ENCODE measurements around the gene B4GALT5. TPM values are rescaled to one million over a fixed set of nuclear protein-coding genes. Genes with fewer than 3 reads are reported as not detected.

Gene B4GALT5
- total RNA-seq, 1 experiment from 2014 or later, result 65.0 TPM

GRCh38 chr20:49599746-49600113, 113.9 kb downstream of the B4GALT5 start:
- no TSS peak for BruUV-seq (replicated peaks)
- POLR2A ChIA-PET, result interaction anchor here (0.7 to 1.2 kb wide), 3 partner anchors 16 to 317 kb away, joined by 3 to 17 read pairs (median 4); no protein-coding TSS in a partner anchor
- CTCF ChIA-PET, result interaction anchor here (0.7 to 1.3 kb wide), 10 partner anchors 9 to 289 kb away, joined by 3 to 41 read pairs (median 5); no protein-coding TSS in a partner anchor
- peaks cover 36% of the 10 kb centered on the region for H3K4me1 Mint-ChIP-seq (ENCODE audit: low read depth, unreplicated experiment)
- Histone ChIP-seq H3K9me3 (no peaks in the 10 kb centered on the region), H3K4me1 (peaks cover 22% of the 10 kb centered on the region), H3K4me3 (ENCODE audit: low read depth, low read length) (no peak overlapping the region), H3K36me3 (ENCODE audit: control insufficient read depth, insufficient read depth, low read length) (no peaks in the 10 kb centered on the region), H3K27me3 (replicated peaks; ENCODE audit: control insufficient read depth, insufficient read depth, low read length) (no peaks in the 10 kb centered on the region)
- no peaks in the 10 kb centered on the region for H3K9me3 Mint-ChIP-seq (ENCODE audit: unreplicated experiment)
- H3K36me3 Mint-ChIP-seq (ENCODE audit: insufficient read depth, unreplicated experiment), result no peaks in the 10 kb centered on the region
- intact Hi-C loops (cut with micrococcal nuclease; ENCODE audit: unreplicated experiment), result loop anchor here (1.0 kb wide), 1 partner anchor 16 kb away; no protein-coding TSS in a partner anchor
- H3K27me3 Mint-ChIP-seq (ENCODE audit: insufficient read depth, unreplicated experiment), result no peaks in the 10 kb centered on the region
- H3K4me3 Mint-ChIP-seq (ENCODE audit: unreplicated experiment), result no peak overlapping the region
- DNase-seq, result no peak
- TF ChIP-seq CTCF (IDR thresholded peaks at IDR 0.05; ENCODE audit: insufficient read depth in 1 of 2, low read depth in 1 of 2, low read length in 1 of 2, severe bottlenecking in 1 of 2, unreplicated experiment in 1 of 2), result no peak
- H3K27ac Mint-ChIP-seq (ENCODE audit: unreplicated experiment), result peak overlapping the region; percentile 66

- no peaks in the 10 kb centered on the region for H3K9me3 ChIP-seq
- ChIA-PET POLR2A (interaction anchor here (0.6 kb wide), 1 partner anchor 14 kb away, joined by 3 read pairs; no protein-coding TSS in a partner anchor), CTCF (interaction anchor here (2.7 to 4.4 kb wide), 2 partner anchors 10 to 14 kb away, joined by 7 to 19 read pairs; no protein-coding TSS in a partner anchor)
- TF ChIP-seq CTCF (IDR thresholded peaks at IDR 0.05; ENCODE audit: insufficient read depth in 1 of 2, low read depth in 1 of 2, low read length in 1 of 2, severe bottlenecking in 1 of 2, unreplicated experiment in 1 of 2), result no peak
- Mint-ChIP-seq H3K27me3 (ENCODE audit: insufficient read depth, unreplicated experiment) (no peaks in the 10 kb centered on the region), H3K4me3 (ENCODE audit: unreplicated experiment) (no peak overlapping the region), H3K27ac (ENCODE audit: unreplicated experiment) (no peak overlapping the region), H3K9me3 (ENCODE audit: unreplicated experiment) (no peaks in the 10 kb centered on the region), H3K36me3 (ENCODE audit: insufficient read depth, unreplicated experiment) (no peaks in the 10 kb centered on the region), H3K4me1 (ENCODE audit: low read depth, unreplicated experiment) (peaks cover 37% of the 10 kb centered on the region)
- H3K4me1 ChIP-seq, result peaks cover 37% of the 10 kb centered on the region
- H3K27me3 ChIP-seq (replicated peaks; ENCODE audit: control insufficient read depth, insufficient read depth, low read length), result no peaks in the 10 kb centered on the region
- H3K36me3 ChIP-seq (ENCODE audit: control insufficient read depth, insufficient read depth, low read length), result no peaks in the 10 kb centered on the region
- intact Hi-C loops (cut with micrococcal nuclease; ENCODE audit: unreplicated experiment), result no loop called here
- BruUV-seq (replicated peaks), result no TSS peak
- H3K4me3 ChIP-seq (ENCODE audit: low read depth, low read length), result no peak overlapping the region
- no peak for DNase-seq
These were observed 115.8 kb downstream of the B4GALT5 start for GRCh38 chr20:49597825-49598395.

GRCh38 chr20:49595811-49596561, 117.7 kb downstream of the B4GALT5 start:
- Mint-ChIP-seq H3K9me3 (ENCODE audit: unreplicated experiment) (no peaks in the 10 kb centered on the region), H3K36me3 (ENCODE audit: insufficient read depth, unreplicated experiment) (no peaks in the 10 kb centered on the region), H3K27me3 (ENCODE audit: insufficient read depth, unreplicated experiment) (no peaks in the 10 kb centered on the region), H3K4me1 (ENCODE audit: low read depth, unreplicated experiment) (peaks cover 39% of the 10 kb centered on the region), H3K4me3 (ENCODE audit: unreplicated experiment) (no peak overlapping the region), H3K27ac (ENCODE audit: unreplicated experiment) (peak overlapping the region; percentile 14)
- Histone ChIP-seq H3K4me1 (peaks cover 40% of the 10 kb centered on the region), H3K27me3 (replicated peaks; ENCODE audit: control insufficient read depth, insufficient read depth, low read length) (no peaks in the 10 kb centered on the region), H3K4me3 (ENCODE audit: low read depth, low read length) (no peak overlapping the region), H3K9me3 (no peaks in the 10 kb centered on the region), H3K36me3 (ENCODE audit: control insufficient read depth, insufficient read depth, low read length) (no peaks in the 10 kb centered on the region)
- no peak for TF ChIP-seq CTCF (IDR thresholded peaks at IDR 0.05; ENCODE audit: insufficient read depth in 1 of 2, low read depth in 1 of 2, low read length in 1 of 2, severe bottlenecking in 1 of 2, unreplicated experiment in 1 of 2)
- no peak for DNase-seq
- CTCF ChIA-PET, result interaction anchor here (0.6 to 4.4 kb wide), 5 partner anchors 12 to 1342 kb away, joined by 3 to 19 read pairs (median 5); no protein-coding TSS in a partner anchor
- no TSS peak for BruUV-seq (replicated peaks)
- intact Hi-C loops (cut with micrococcal nuclease; ENCODE audit: unreplicated experiment), result no loop called here
- POLR2A ChIA-PET, result no interaction called here

Data from Caco-2 (cell line).